GM12878 (cell line): Measurements from ENCODE around the gene DIP2C. TPM values are rescaled to one million over a fixed set of nuclear protein-coding genes. Genes with fewer than 3 reads are reported as not detected.

Source experiments
- ATAC-seq: fragments of 200-7000 bp; cut with Tn5 transposase; 3 replicates; pipeline ENCODE4 v1.9.1; 2020; ENCODE audit warnings: mild to moderate bottlenecking, moderate library complexity
- BruUV-seq: library from RNA; stranded (reverse); fragments of 400-500 nt; replicated peaks from 2 replicates; lab custom pipeline; 2021; lab: Mats Ljungman, UMichigan
- CTCF ChIA-PET: fragments of 300-600 bp; sonication (Branson Sonifier 250); formaldehyde crosslinking; extraction: SDS; loops from one replicate; lab custom pipeline; 2021; ENCODE audit warnings: inconsistent platforms; lab: Yijun Ruan, JAX
- POLR2A ChIA-PET: fragments of 350-600 bp; formaldehyde crosslinking; extraction: SDS; loops from one replicate; lab custom pipeline; 2021; ENCODE audit warnings: inconsistent platforms; lab: Charles Lee
- RAD21 ChIA-PET: fragments of 300-600 bp; sonication (Branson Sonifier 250); formaldehyde crosslinking; loops from one replicate; lab custom pipeline; 2023; ENCODE audit warnings: antibody characterized with exemption; ENCODE audit not compliant: unreplicated experiment; lab: Charles Lee
- SMC1A ChIA-PET: fragments of 300-600 bp; sonication (Branson Sonifier 250); formaldehyde crosslinking; loops from one replicate; lab custom pipeline; 2023; ENCODE audit not compliant: unreplicated experiment, uncharacterized antibody; lab: Charles Lee
- DNase-seq: peaks from one replicate; pipeline ENCODE4 v3.0.0-alpha.2; 2011; ENCODE audit warnings: low read depth, low spot score
- FAIRE-seq: peaks from 3 replicates; lab custom pipeline; 2011; peaks lifted over from hg19 to GRCh38; lab: Jason Lieb, UNC
- H2AFZ ChIP-seq: 2 replicates; pipeline ENCODE4 v1.6.0; 2011; ENCODE audit warnings: low read depth, low read length, control low read depth; ENCODE audit not compliant: control insufficient read depth
- H3K27ac ChIP-seq: 2 replicates; pipeline ENCODE4 v1.5.1; 2011; ENCODE audit warnings: control low read depth; ENCODE audit not compliant: control insufficient read depth, insufficient read depth
- H3K27me3 ChIP-seq, 2 experiments: replicated peaks in 1 of 2; 2 replicates each; pipeline versions ENCODE4 v1.6.0 to v1.6.1; 2011; ENCODE audit warnings: low read length in 1 of 2; ENCODE audit not compliant: control insufficient read depth in 2 of 2, insufficient read depth in 2 of 2
- H3K36me3 ChIP-seq, 2 experiments: 2 replicates each; pipeline ENCODE4 v1.5.1; 2011; ENCODE audit warnings: low read length in 1 of 2; ENCODE audit not compliant: control insufficient read depth in 2 of 2, insufficient read depth in 2 of 2
- H3K4me1 ChIP-seq: 2 replicates; pipeline ENCODE4 v1.6.1; 2011; ENCODE audit warnings: mild to moderate bottlenecking, low read length, moderate library complexity, mixed read lengths; ENCODE audit not compliant: control insufficient read depth, insufficient read depth
- H3K4me2 ChIP-seq: 2 replicates; pipeline ENCODE4 v1.6.0; 2011; ENCODE audit warnings: control low read depth; ENCODE audit not compliant: control insufficient read depth, insufficient read depth
- H3K4me3 ChIP-seq: fragments of 200-600 bp; sonication (generic); 2 replicates; pipeline ENCODE4 v1.5.1; 2016
- H3K79me2 ChIP-seq: 2 replicates; pipeline ENCODE4 v1.6.0; 2011; ENCODE audit warnings: low read length; ENCODE audit not compliant: control insufficient read depth, insufficient read depth
- H3K9ac ChIP-seq: 2 replicates; pipeline ENCODE4 v1.8.0; 2011; ENCODE audit warnings: low read length, control low read depth, mixed read lengths; ENCODE audit not compliant: control insufficient read depth, insufficient read depth
- H3K9me3 ChIP-seq: replicated peaks from 3 replicates; pipeline ENCODE4 v1.5.1; 2011; ENCODE audit warnings: mild to moderate bottlenecking, low read length; ENCODE audit not compliant: control insufficient read depth, insufficient read depth
- H4K20me1 ChIP-seq: 2 replicates; pipeline ENCODE4 v1.6.0; 2011; ENCODE audit not compliant: control insufficient read depth, insufficient read depth
- BHLHE40 ChIP-seq, 2 experiments: fragments of 450-650 bp in 1 of 2; IDR thresholded peaks; 2 replicates each; pipeline ENCODE4 v1.6.1; 2011 to 2017; ENCODE audit warnings: low read depth in 2 of 2, borderline replicate concordance in 1 of 2, improper control_type of control experiment in 1 of 2, low read length in 1 of 2, mild to moderate bottlenecking in 1 of 2
- CBX3 ChIP-seq: fragments of 200-600 bp; sonication (generic); IDR thresholded peaks from 2 replicates; pipeline ENCODE4 v1.6.1; 2016; ENCODE audit warnings: low read depth, borderline replicate concordance
- CEBPZ ChIP-seq: fragments of 150-350 bp; IDR thresholded peaks from 2 replicates; pipeline ENCODE4 v1.6.1; 2016; ENCODE audit warnings: low read depth, low read length
- POLR2A ChIP-seq: IDR thresholded peaks from 2 replicates; pipeline ENCODE4 v1.6.1; 2011; ENCODE audit warnings: low read depth, mild to moderate bottlenecking, low read length
- SMAD5 ChIP-seq: IDR thresholded peaks from 2 replicates; pipeline ENCODE4 v1.6.1; 2016; ENCODE audit warnings: antibody characterized with exemption, low read depth
- STAT1 ChIP-seq: fragments of 450-650 bp; conservative IDR thresholded peaks from 2 replicates; pipeline ENCODE4 v1.6.1; 2014; ENCODE audit warnings: antibody characterized with exemption, mild to moderate bottlenecking
- TBL1XR1 ChIP-seq: IDR thresholded peaks from 2 replicates; pipeline ENCODE4 v1.6.1; 2012; ENCODE audit warnings: low read depth, low read length, improper control_type of control experiment
- YBX1 ChIP-seq: fragments of 450-650 bp; IDR thresholded peaks from 2 replicates; pipeline ENCODE4 v1.6.1; 2016; ENCODE audit warnings: antibody characterized with exemption
- ZBED1 ChIP-seq: IDR thresholded peaks from 2 replicates; pipeline ENCODE4 v1.6.1; 2016; ENCODE audit warnings: borderline replicate concordance
- WGBS: methylation state at CpG from one replicate; pipeline ENCODE4 v1.1.6; 2016; ENCODE audit warnings: low lambda C conversion rate; ENCODE audit not compliant: insufficient replicate concordance, insufficient coverage; ENCODE audit errors: missing lambda C conversion rate; 5-methylcytosine and 5-hydroxymethylcytosine counted together
- in situ Hi-C: fragments of 300-500 bp; cut with MboI; formaldehyde crosslinking; loops from 9 replicates; pipeline ENCODE4 v1.14.3; 2018; ENCODE audit warnings: mixed read lengths
- intact Hi-C: fragments of 100-400 bp; cut with micrococcal nuclease; formaldehyde crosslinking; loops from one replicate; pipeline ENCODE4 v1.14.2; 2022; ENCODE audit not compliant: unreplicated experiment
- polyA plus RNA-seq, 11 experiments: library from polyadenylated mRNA; depleted of rRNA in 4 of 11; unstranded in 6 of 11; stranded (reverse) in 5 of 11; fragments of >200 nt; fragmentation: Nextera tagmentation in 4 of 11; fragmentation: Illumina TruSeq in 1 of 11; extraction: Ambion mirVana in 4 of 11; extraction: Trizol in 1 of 11; gene quantifications; 1 replicate in 1 of 11; 2 replicates in 10 of 11; pipeline versions ENCODE4 v1.2.1 to v1.2.3, GENCODE V29; 2011 to 2016; ENCODE audit warnings: inconsistent platforms in 2 of 11, missing spikeins in 2 of 11, low read depth in 1 of 11
- total RNA-seq, 4 experiments: library from RNA; depleted of rRNA in 3 of 4; stranded (reverse); fragments of >200 nt in 3 of 4; fragmentation: Illumina TruSeq in 1 of 4; extraction: Trizol in 1 of 4; gene quantifications; 2 replicates each; pipeline versions ENCODE4 v1.2.1 to v1.2.3, GENCODE V29; 2013 to 2021
- TF ChIP-seq, protein P1 (sequence below): fragments of 450-650 bp; IDR thresholded peaks from 2 replicates; pipeline ENCODE4 v1.6.1; 2016; ENCODE audit warnings: mild to moderate bottlenecking

DIP2C gene
- total and polyA plus RNA-seq, 10 of the 15 experiments (the other 5 are each of a cell fraction or from before 2014, with no cell fraction given): 0.01 to 0.10 (median 0.06) TPM

- TF ChIP-seq, protein P1, sequence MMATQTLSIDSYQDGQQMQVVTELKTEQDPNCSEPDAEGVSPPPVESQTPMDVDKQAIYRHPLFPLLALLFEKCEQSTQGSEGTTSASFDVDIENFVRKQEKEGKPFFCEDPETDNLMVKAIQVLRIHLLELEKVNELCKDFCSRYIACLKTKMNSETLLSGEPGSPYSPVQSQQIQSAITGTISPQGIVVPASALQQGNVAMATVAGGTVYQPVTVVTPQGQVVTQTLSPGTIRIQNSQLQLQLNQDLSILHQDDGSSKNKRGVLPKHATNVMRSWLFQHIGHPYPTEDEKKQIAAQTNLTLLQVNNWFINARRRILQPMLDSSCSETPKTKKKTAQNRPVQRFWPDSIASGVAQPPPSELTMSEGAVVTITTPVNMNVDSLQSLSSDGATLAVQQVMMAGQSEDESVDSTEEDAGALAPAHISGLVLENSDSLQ: no peak
- TF ChIP-seq TBL1XR1 (no peak), ZBED1 (no peak), POLR2A (no peak), CBX3 (no peak), STAT1 (no peak), BHLHE40 (IDR thresholded peaks at IDR 0.05; ENCODE audit: borderline replicate concordance in 1 of 2, low read depth in 2 of 2, low read length in 1 of 2) (no peak), CEBPZ (no peak), YBX1 (no peak), SMAD5 (no peak)
- in situ Hi-C loops (no loop called here), intact Hi-C loops (no loop called here)
- Histone ChIP-seq H3K79me2 (no peaks in the 10 kb centered on the region), H3K36me3 (no peaks in the 10 kb centered on the region), H3K4me2 (no peak overlapping the region), H3K27me3 (peaks cover 0 to 3% of the 10 kb centered on the region in 2 experiments; a peak in 2 of 4 replicates), H4K20me1 (no peaks in the 10 kb centered on the region), H3K4me1 (no peaks in the 10 kb centered on the region), H3K27ac (no peak overlapping the region), H3K4me3 (no peak overlapping the region), H3K9me3 (no peaks in the 10 kb centered on the region; the same call in 2 of the 3 replicates), H2AFZ (no peak overlapping the region), H3K9ac (no peak overlapping the region)
- RAD21 ChIA-PET: no interaction called here
- WGBS: 52% methylated on average over 5 of the region's 5 CpGs
- DNase-seq (no peak), FAIRE-seq (no peak), ATAC-seq (no peak)
- POLR2A ChIA-PET: no interaction called here
- no TSS peak for BruUV-seq
- CTCF ChIA-PET: no interaction called here
- SMC1A ChIA-PET: no interaction called here
These were observed 152.5 kb downstream of the DIP2C start for GRCh38 chr10:536935-537334.
